HG03469 (cell line): ENCODE results near the gene AGBL1.

Experiments used
- ATAC-seq: cut with Tn5 transposase; IDR thresholded peaks from one replicate; pipeline ENCODE4 v1.9.1; 2021; ENCODE audit warnings: mild to moderate bottlenecking, moderate library complexity, moderate number of reproducible peaks; ENCODE audit not compliant: unreplicated experiment

AGBL1 gene

GRCh38 chr15:86558686-86559085, 479.0 kb downstream of the AGBL1 start:
- ATAC-seq: no peak

- no peak for ATAC-seq
Measured at GRCh38 chr15:86568378-86568777, 488.7 kb downstream of the AGBL1 start.

DNA sequence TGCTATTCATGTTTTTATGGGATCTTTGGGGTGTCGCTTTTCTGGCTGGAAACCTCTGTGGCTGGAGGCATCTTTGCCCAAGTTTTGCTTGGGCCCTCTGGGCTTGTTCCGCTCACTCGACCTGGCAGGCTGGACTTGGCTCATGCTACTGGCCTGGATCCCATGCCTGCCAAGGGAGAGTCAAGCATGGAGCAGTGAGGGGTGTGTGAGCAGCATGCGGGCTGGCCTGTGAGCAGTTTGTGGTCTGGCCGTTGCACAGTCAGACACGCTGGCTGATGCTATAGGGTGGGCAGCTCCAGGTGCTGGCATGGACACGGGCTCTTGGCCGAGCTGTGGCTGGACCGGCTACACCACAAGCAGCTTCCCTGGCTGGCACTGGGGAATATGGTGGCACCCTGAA, 491.1 kb downstream of the AGBL1 start:
- ATAC-seq: no peak

- no peak for ATAC-seq
Measured at GRCh38 chr15:86571873-86572272, 492.2 kb downstream of the AGBL1 start.

DNA sequence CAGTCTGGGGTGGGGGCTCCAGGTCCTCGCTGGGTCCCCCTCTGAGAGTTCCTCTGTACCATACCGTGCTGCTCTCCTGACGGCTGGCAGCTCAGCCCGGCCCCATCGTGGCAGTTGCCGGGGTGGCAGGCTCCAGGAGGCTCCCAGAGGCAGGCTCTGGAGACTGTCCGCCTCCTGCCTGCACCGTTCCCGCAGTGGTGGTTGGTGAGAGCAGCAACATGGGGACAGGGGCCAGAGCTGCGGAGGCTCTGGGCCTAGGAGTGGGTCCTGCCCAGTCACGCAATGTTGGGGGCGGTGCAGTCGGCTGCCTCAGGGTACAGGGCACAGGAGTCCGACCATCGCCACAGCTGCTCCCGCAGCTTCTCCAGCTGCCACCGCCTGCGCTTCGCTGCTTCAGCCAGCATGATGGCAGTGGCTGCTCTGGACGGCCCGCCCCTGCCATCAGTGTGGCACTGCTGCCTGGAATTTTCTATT, 492.7 kb downstream of the AGBL1 start:
- no peak for ATAC-seq

GRCh38 chr15:86573476-86573875, 493.8 kb downstream of the AGBL1 start:
- no peak for ATAC-seq

DNA sequence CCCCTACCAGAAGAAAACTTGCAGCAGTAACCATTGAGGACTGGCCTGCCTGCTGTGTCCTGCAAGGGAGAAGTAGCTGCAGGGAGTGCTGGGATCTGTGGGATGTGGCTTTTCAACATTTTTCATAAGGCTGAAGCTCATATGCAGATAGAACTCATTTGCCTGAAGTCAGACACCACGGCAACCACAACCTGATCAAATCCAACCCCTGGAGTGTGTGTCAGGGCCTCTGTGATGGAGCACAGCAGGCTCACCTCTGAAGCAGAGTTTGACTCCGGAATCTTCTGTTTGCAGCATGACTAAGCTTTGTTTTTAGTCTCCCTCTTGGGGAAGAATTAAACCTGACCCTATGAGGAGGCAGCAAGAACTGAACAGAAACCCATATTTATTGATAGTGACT, 508.7 kb downstream of the AGBL1 start:
- no peak for ATAC-seq

GRCh38 chr15:86590461-86590860, 510.8 kb downstream of the AGBL1 start:
- no peak for ATAC-seq

DNA sequence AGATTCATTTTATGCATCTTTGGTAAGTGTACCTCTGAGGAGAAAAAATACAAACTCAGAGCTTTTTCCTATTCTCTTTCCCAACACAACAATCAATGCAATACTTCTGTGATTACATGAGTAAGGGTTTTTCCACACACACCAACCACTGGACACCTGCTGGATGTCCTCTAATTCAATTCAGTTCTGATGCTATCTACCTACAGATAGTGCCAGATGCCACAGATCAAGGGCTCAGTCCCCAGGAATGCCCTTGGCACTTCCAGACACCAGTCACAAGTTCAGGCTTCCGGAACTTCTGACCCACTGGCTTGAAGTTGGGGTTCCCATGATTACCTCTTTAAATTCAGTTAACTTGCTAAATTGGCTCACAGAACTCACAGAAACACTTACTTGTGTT, 511.5 kb downstream of the AGBL1 start:
- ATAC-seq: no peak

DNA sequence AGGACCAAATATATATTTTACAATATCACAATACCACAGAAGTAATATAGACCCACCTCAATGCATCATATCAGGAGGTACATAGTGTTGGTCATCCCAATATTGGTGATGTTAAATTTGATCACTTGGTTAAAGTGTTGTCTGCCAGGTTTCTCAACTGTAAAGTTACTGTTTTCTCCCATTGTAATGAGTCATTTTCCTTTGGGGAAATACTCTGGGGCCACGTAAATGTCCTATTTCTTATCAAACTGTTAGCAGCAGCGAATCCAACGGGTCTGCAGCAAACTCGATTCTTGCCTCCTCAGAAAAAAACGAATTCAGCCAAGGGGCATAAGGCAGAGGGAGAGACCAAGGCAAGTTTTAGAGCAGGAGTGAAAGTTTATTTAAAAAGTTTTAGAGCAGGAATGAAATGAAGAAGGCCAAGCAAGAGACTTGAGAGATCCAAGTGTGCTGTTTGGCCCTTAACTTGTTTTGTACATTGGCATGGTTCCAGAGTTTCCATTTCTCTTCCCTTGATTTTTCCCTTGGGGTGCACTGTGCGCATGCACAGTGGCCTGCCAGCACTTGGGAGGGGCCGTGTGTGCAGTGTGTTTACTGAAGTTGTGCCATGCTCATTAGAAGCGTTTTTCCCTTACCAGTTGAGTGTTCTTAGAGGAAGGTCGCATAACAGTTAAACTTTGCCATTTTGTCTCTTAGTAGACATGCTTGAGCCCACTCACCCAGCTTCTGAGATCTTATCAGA, 512.5 kb downstream of the AGBL1 start:
- ATAC-seq: no peak

- no peak for ATAC-seq
Measured at GRCh38 chr15:86595741-86596140, 516.1 kb downstream of the AGBL1 start.

- ATAC-seq: no peak
Measured at GRCh38 chr15:86603466-86603865, 523.8 kb downstream of the AGBL1 start.

DNA sequence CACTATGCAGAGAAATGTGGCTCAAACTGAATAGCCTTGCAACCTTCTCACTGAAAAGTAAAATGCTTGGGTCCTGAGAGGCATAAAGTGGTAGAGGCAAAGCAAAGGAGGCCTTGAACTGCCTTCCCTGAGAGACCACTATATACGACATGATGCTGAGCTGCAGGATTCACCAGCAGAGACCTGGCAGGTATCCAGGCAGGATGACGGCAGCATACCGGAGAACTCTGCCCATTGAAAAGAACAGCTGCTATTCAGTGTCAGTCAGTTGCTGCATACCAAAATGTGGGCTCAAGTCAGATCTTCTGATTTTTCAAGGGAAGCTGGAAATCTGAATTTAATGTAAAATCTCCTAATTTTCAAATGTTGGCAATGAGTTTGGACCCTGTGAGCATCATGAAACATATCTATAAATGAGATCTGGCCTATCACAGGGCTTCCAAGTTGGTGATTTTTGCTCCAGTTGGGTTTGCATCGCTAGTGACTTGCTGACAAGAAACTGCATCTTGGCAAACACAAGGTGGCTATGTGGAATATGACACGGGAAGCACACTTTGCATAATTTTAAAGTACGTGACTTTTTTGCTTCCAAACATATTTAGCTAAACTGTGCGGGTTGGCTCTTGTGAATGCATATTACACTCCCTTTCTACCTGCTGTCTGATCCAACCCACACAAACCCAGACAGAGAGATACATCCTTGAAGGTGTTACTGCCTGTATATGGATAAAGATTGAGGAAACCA, 529.0 kb downstream of the AGBL1 start:
- ATAC-seq: no peak

- no peak for ATAC-seq
Measured at GRCh38 chr15:86609275-86609674, 529.6 kb downstream of the AGBL1 start.

- ATAC-seq: no peak
Measured at GRCh38 chr15:86610038-86610437, 530.4 kb downstream of the AGBL1 start.

DNA sequence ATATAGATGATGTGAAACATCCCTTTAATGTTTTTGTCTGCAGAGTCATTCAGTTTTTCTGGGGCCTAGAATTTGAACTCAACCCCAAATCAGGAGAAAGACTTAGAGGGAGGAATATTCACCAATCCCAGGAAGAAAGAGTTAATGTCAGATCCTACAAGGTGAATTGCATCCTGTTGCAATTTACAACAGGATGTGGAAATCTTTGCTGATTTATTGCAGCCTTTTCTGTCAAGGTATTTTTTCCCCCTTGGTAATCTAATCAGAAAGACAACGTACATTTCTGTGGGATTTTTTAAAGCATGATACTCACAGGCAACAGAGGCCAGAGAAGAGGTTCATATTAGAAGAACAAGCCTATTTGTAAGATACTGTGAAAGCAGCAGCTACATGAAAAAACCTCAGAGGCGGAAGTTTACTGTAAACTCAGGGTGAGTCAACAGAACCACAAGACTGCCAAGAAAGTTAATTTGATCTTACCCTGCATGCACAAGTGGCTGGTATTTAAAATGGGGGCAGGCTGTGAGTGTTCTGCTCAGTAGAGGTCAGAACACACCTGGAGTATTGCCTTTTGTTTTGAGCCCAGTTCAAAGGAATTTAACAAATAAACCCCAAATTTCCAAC, 531.9 kb downstream of the AGBL1 start:
- ATAC-seq: no peak

DNA sequence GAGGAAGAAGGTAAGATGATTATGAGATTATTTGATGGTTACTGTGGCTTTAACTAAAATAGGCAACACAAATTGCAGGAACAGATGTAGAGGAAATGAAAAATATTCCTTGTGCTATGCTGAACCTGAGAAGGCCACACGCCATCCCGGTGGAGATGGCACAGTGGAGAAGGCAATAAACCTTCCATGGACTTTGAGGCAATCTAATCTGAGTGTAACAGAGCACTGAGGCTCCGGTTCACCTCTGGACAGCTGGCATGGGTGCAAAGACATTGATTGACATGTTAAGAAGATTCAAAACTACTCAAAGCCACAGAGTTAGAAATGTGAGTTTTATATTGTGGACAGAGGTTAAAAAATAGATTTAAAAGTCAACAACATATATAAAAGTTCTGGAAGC, 535.7 kb downstream of the AGBL1 start:
- no peak for ATAC-seq

- ATAC-seq: no peak
Measured at GRCh38 chr15:86615816-86616215, 536.1 kb downstream of the AGBL1 start.

DNA sequence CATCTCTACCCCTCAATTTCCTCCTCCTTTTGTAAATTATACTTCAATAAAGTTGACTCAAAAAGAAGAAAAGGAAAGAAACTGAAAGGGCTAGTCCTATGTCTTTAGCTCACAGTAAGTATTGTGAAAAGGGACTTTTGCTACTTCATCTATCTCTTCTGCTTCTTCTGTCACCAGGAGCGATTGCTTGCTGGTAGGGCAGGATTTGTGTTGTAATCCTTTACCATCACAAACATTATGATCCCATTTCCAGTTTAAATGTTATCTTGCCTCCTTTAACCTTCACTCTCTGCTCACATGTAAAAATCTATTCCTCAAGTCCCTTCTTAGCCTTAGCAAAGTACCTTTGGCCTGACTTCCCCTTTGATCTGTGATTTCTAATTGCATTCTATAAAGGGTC, 537.1 kb downstream of the AGBL1 start:
- no peak for ATAC-seq

- no peak for ATAC-seq
Measured at GRCh38 chr15:86620157-86620556, 540.5 kb downstream of the AGBL1 start.

DNA sequence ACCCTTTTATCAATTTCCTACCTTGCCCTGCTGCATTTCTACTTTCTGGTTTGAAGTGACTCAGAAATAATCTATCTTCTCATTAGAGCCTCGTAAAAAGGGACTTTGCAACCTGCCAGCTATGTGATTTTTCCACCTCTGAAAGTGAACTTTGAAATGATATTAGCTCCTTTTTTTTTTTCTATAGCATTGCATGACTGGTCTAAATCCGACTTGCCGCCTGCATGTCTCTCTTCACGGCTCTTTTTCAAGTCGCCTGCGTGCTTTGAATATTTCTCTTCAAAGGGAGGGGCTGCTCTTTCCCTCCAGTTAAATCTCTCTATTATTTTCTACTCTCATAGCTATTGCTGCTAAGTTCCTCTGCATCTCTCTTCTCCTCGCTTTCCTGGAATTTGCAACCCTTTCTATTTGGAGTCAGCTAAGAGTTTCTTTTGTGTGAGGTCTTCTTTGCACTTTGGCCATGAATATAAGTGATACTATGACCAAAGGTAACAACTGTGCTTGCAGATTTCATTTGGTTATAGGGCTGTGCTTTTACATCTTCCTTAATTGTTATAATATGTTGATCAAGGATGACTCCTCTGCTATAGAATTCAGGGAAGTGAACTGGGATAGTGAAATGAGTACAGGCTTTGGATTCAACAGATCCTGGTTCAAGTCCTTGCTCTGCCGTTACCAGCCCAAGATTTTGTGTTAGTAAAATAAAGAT, 541.1 kb downstream of the AGBL1 start:
- ATAC-seq: no peak
